HepG2 (cell line): ENCODE data around the gene CST4. TPM values are rescaled to one million over a fixed set of nuclear protein-coding genes. Genes with fewer than 3 reads are reported as not detected.

ENCODE experiments used
- BHLHE40 ChIP-seq: IDR thresholded peaks from 2 replicates; pipeline ENCODE4 v1.6.1; 2011; ENCODE audit warnings: low read length, improper control_type of control experiment
- CBX2 ChIP-seq, 2 experiments: fragments of 200-600 bp in 1 of 2; sonication (generic); formaldehyde crosslinking in 1 of 2; IDR thresholded peaks; 2 replicates each; pipeline versions ENCODE4 v1.7.0 to v1.8.1; 2018 to 2022; ENCODE audit warnings: low read depth in 2 of 2, low read length in 1 of 2, mild to moderate bottlenecking in 1 of 2, missing genetic modification reagents in 1 of 2
- CENPX ChIP-seq: sonication (generic); formaldehyde crosslinking; IDR thresholded peaks from 2 replicates; pipeline ENCODE4 v1.9.0; 2021; ENCODE audit warnings: mild to moderate bottlenecking, missing genetic modification reagents, moderate library complexity
- FOXK1 ChIP-seq: sonication (generic); formaldehyde crosslinking; IDR thresholded peaks from 2 replicates; pipeline ENCODE4 v1.4.0; 2020; ENCODE audit warnings: low read depth, missing genetic modification reagents, borderline replicate concordance
- GATAD2A ChIP-seq: IDR thresholded peaks from 2 replicates; pipeline ENCODE4 v1.6.1; 2016
- HMGA1 ChIP-seq: sonication (generic); formaldehyde crosslinking; conservative IDR thresholded peaks from 2 replicates; pipeline ENCODE4 v1.4.0; 2020; ENCODE audit warnings: missing genetic modification reagents
- IRF9 ChIP-seq: sonication (generic); formaldehyde crosslinking; IDR thresholded peaks from 2 replicates; pipeline ENCODE4 v1.8.0; 2022; ENCODE audit warnings: missing genetic modification reagents, mild to moderate bottlenecking, borderline replicate concordance
- IRX3 ChIP-seq: sonication (generic); formaldehyde crosslinking; IDR thresholded peaks from 2 replicates; pipeline ENCODE4 v1.8.1; 2023; ENCODE audit warnings: mild to moderate bottlenecking, low read depth, missing genetic modification reagents, borderline replicate concordance
- KLF16 ChIP-seq, 2 experiments: sonication (generic) in 1 of 2; formaldehyde crosslinking in 1 of 2; IDR thresholded peaks; 2 replicates each; pipeline versions ENCODE4 v1.6.1 to v1.8.0; 2016 to 2023; ENCODE audit warnings: missing genetic modification reagents in 2 of 2, missing compliant biosample characterization in 1 of 2
- NRL ChIP-seq: sonication (generic); formaldehyde crosslinking; IDR thresholded peaks from 2 replicates; pipeline ENCODE4 v1.5.0; 2020; ENCODE audit warnings: missing genetic modification reagents, mild to moderate bottlenecking, moderate library complexity, borderline replicate concordance
- PAXIP1 ChIP-seq: sonication (generic); formaldehyde crosslinking; conservative IDR thresholded peaks from 2 replicates; pipeline ENCODE4 v1.4.0; 2020; ENCODE audit warnings: mild to moderate bottlenecking, missing genetic modification reagents, moderate library complexity
- PITX1 ChIP-seq: sonication (generic); formaldehyde crosslinking; IDR thresholded peaks from 2 replicates; pipeline ENCODE4 v1.5.1; 2020; ENCODE audit warnings: mild to moderate bottlenecking, missing genetic modification reagents
- PTBP1 ChIP-seq: fragments of 200-400 bp; formaldehyde crosslinking; IDR thresholded peaks from 2 replicates; pipeline ENCODE4 v1.6.1; 2018; ENCODE audit warnings: low read length, low read depth; ENCODE audit not compliant: poor library complexity, severe bottlenecking
- SOX13 ChIP-seq, 3 experiments: fragments of 450-650 bp in 1 of 3; sonication (generic) in 1 of 3; formaldehyde crosslinking in 1 of 3; IDR thresholded peaks in 2 of 3; conservative IDR thresholded peaks in 1 of 3; 2 replicates each; pipeline versions ENCODE4 v1.5.0 to v1.6.1; 2016 to 2020; ENCODE audit warnings: antibody characterized with exemption in 1 of 3, mild to moderate bottlenecking in 1 of 3, missing compliant biosample characterization in 1 of 3, missing genetic modification reagents in 1 of 3, moderate library complexity in 1 of 3
- SSRP1 ChIP-seq: IDR thresholded peaks from 2 replicates; pipeline ENCODE4 v1.6.1; 2016; ENCODE audit warnings: control low read depth
- STAT5B ChIP-seq: sonication (generic); formaldehyde crosslinking; IDR thresholded peaks from 2 replicates; pipeline ENCODE4 v1.4.0; 2020; ENCODE audit warnings: missing genetic modification reagents
- ZBTB39 ChIP-seq: sonication (generic); formaldehyde crosslinking; IDR thresholded peaks from 2 replicates; pipeline ENCODE4 v1.5.0; 2020; ENCODE audit warnings: missing genetic modification reagents
- ZBTB46 ChIP-seq: sonication (generic); formaldehyde crosslinking; IDR thresholded peaks from 2 replicates; pipeline ENCODE4 v1.4.0; 2020; ENCODE audit warnings: mild to moderate bottlenecking, missing genetic modification reagents, borderline replicate concordance
- ZFP36L2 ChIP-seq: sonication (generic); formaldehyde crosslinking; IDR thresholded peaks from 2 replicates; pipeline ENCODE4 v1.4.0; 2020; ENCODE audit warnings: missing genetic modification reagents
- ZNF3 ChIP-seq: IDR thresholded peaks from 2 replicates; pipeline ENCODE4 v1.7.0; 2017; ENCODE audit warnings: inconsistent platforms
- ZNF713 ChIP-seq: sonication (generic); formaldehyde crosslinking; IDR thresholded peaks from 2 replicates; pipeline ENCODE4 v1.4.0; 2020; ENCODE audit warnings: mild to moderate bottlenecking, missing genetic modification reagents
- polyA plus RNA-seq, 8 experiments: library from polyadenylated mRNA; depleted of rRNA in 3 of 8; stranded (reverse) in 7 of 8; unstranded in 1 of 8; fragments of >200 nt; fragmentation: Illumina TruSeq in 4 of 8; extraction: Trizol in 4 of 8; gene quantifications; 2 replicates each; pipeline versions ENCODE4 v1.2.1 to v1.2.3, GENCODE V29; 2011 to 2016; ENCODE audit warnings: low read depth in 4 of 8, missing spikeins in 1 of 8, mixed read lengths in 1 of 8; ENCODE audit not compliant: insufficient read depth in 1 of 8
- total RNA-seq, 5 experiments: library from RNA; depleted of rRNA; stranded (reverse); fragments of >200 nt; fragmentation: Illumina TruSeq; extraction: Trizol; gene quantifications; 2 replicates each; pipeline ENCODE4 v1.2.3, GENCODE V29; 2016; ENCODE audit warnings: low read depth in 1 of 5

Gene CST4
- total and polyA plus RNA-seq, 2 of the 13 experiments (the other 11 are each of a cell fraction or from before 2014, with no cell fraction given) = not detected

- TF ChIP-seq ZBTB39 (CRISPR knock-in tag) (no peak), PAXIP1 (CRISPR knock-in tag) (0 out of 2 replicates have a peak, but pooled peaks have one; percentile 22), NRL (CRISPR knock-in tag) (peak; percentile 76; the same call in 1 of the 2 replicates), IRX3 (CRISPR knock-in tag) (no peak), PTBP1 (no peak), HMGA1 (no peak), GATAD2A (CRISPR knock-in tag) (peak; percentile 65), FOXK1 (peak; percentile 45; the same call in 1 of the 2 replicates), CENPX (CRISPR knock-in tag) (no peak), ZFP36L2 (CRISPR knock-in tag) (no peak), SSRP1 (CRISPR knock-in tag) (peak; percentile 65; the same call in 1 of the 2 replicates), SOX13 (IDR thresholded peaks at IDR 0.05) (no peak), SOX13 (CRISPR knock-in tag; conservative IDR thresholded peaks at IDR 0.05 in 1 of 2, IDR thresholded peaks at IDR 0.05 in 1 of 2) (0 out of 4 replicates have a peak, but pooled peaks of 1 of the 2 experiments have one; percentile 34), ZNF713 (CRISPR knock-in tag) (no peak), ZBTB46 (CRISPR knock-in tag) (no peak), KLF16 (CRISPR knock-in tag; IDR thresholded peaks at IDR 0.05) (0 out of 4 replicates have a peak, but pooled peaks of 1 of the 2 experiments have one; percentile 31), STAT5B (0 out of 2 replicates have a peak, but pooled peaks have one; percentile 9), IRF9 (CRISPR knock-in tag) (peak; percentile 65; the same call in 1 of the 2 replicates), CBX2 (IDR thresholded peaks at IDR 0.05; ENCODE audit: low read depth, low read length) (no peak), CBX2 (CRISPR knock-in tag; IDR thresholded peaks at IDR 0.05; ENCODE audit: low read depth) (0 out of 2 replicates have a peak, but pooled peaks have one; percentile 21), ZNF3 (CRISPR knock-in tag) (no peak), BHLHE40 (peak; percentile 27; the same call in 1 of the 2 replicates), PITX1 (CRISPR knock-in tag) (peak; percentile 30; the same call in 1 of the 2 replicates)
These were observed 20.3 kb downstream of the CST4 start (continued) for GRCh38 chr20:23668477-23668951.
